Keratinocyte (primary cell): ENCODE data around the gene PTPRD. TPM values are rescaled to one million over a fixed set of nuclear protein-coding genes. Genes with fewer than 3 reads are reported as not detected.

Source experiments
- DNase-seq: peaks from one replicate; pipeline ENCODE4 v3.0.0-alpha.2; 2011; ENCODE audit warnings: low read depth, missing footprints, low spot score
- FAIRE-seq: peaks from 2 replicates; lab custom pipeline; 2011; peaks lifted over from hg19 to GRCh38; lab: Jason Lieb, UNC
- H2AFZ ChIP-seq: 2 replicates; pipeline ENCODE4 v1.6.0; 2012; ENCODE audit warnings: low read length, control low read depth, inconsistent platforms; ENCODE audit not compliant: control insufficient read depth
- H3K27ac ChIP-seq: 2 replicates; pipeline ENCODE4 v1.5.1; 2011; ENCODE audit warnings: low read length; ENCODE audit not compliant: control insufficient read depth, insufficient read depth
- H3K27me3 ChIP-seq: 3 replicates; pipeline ENCODE4 v1.6.0; 2011; ENCODE audit warnings: low read length; ENCODE audit not compliant: control insufficient read depth, insufficient read depth; ENCODE audit errors: extremely low read depth
- H3K36me3 ChIP-seq, 2 experiments: 2 replicates in 1 of 2; 3 replicates in 1 of 2; pipeline ENCODE4 v1.5.1; 2011; ENCODE audit warnings: low read length in 2 of 2, mild to moderate bottlenecking in 1 of 2; ENCODE audit not compliant: control insufficient read depth in 2 of 2, insufficient read depth in 2 of 2; ENCODE audit errors: extremely low read depth in 1 of 2
- H3K4me1 ChIP-seq: 3 replicates; pipeline ENCODE4 v1.5.1; 2011; ENCODE audit warnings: low read length; ENCODE audit not compliant: control insufficient read depth, insufficient read depth; ENCODE audit errors: extremely low read depth
- H3K4me2 ChIP-seq: 3 replicates; pipeline ENCODE4 v1.6.0; 2011; ENCODE audit warnings: low read depth, low read length; ENCODE audit not compliant: control insufficient read depth, insufficient read depth; ENCODE audit errors: extremely low read depth
- H3K4me3 ChIP-seq, 3 experiments: fragments of 200-600 bp in 1 of 3; sonication (generic) in 1 of 3; 2 replicates in 2 of 3; 3 replicates in 1 of 3; pipeline ENCODE4 v1.5.1; 2011 to 2016; ENCODE audit warnings: low read length in 3 of 3, mild to moderate bottlenecking in 3 of 3, control low read depth in 2 of 3, inconsistent platforms in 1 of 3, low read depth in 1 of 3, mixed read lengths in 1 of 3, mixed run types in 1 of 3, moderate library complexity in 1 of 3; ENCODE audit not compliant: control insufficient read depth in 2 of 3, insufficient read depth in 2 of 3; ENCODE audit errors: extremely low read depth in 1 of 3
- H3K79me2 ChIP-seq: 2 replicates; pipeline ENCODE4 v1.6.0; 2012; ENCODE audit warnings: low read length; ENCODE audit not compliant: control insufficient read depth, insufficient read depth
- H3K9ac ChIP-seq: 3 replicates; pipeline ENCODE4 v1.6.0; 2011; ENCODE audit warnings: low read length; ENCODE audit not compliant: control insufficient read depth, insufficient read depth; ENCODE audit errors: extremely low read depth
- H3K9me1 ChIP-seq: 3 replicates; pipeline ENCODE4 v1.6.0; 2011; ENCODE audit warnings: low read length; ENCODE audit not compliant: control insufficient read depth, insufficient read depth; ENCODE audit errors: extremely low read depth
- H3K9me3 ChIP-seq: 2 replicates; pipeline ENCODE4 v1.5.1; 2012; ENCODE audit warnings: low read depth, low read length; ENCODE audit not compliant: control insufficient read depth
- H4K20me1 ChIP-seq: 3 replicates; pipeline ENCODE4 v1.6.0; 2011; ENCODE audit warnings: low read length; ENCODE audit not compliant: control insufficient read depth, insufficient read depth; ENCODE audit errors: extremely low read depth
- CTCF ChIP-seq, 3 experiments: IDR thresholded peaks in 1 of 3; conservative IDR thresholded peaks in 1 of 3; optimal IDR thresholded peaks in 1 of 3; 2 replicates in 2 of 3; 3 replicates in 1 of 3; pipeline versions ENCODE3 to v1.5.1; 2011; ENCODE audit warnings: low read length in 3 of 3, mild to moderate bottlenecking in 3 of 3, moderate library complexity in 2 of 3, control low read depth in 1 of 3, inconsistent platforms in 1 of 3; ENCODE audit not compliant: insufficient read depth in 2 of 3; ENCODE audit errors: extremely low read depth in 1 of 3
- EZH2 ChIP-seq: IDR thresholded peaks from one replicate; pipeline ENCODE4 v1.6.1; 2012; ENCODE audit warnings: inconsistent platforms, mild to moderate bottlenecking, low read length, moderate library complexity
- dilution Hi-C: fragments of 300-500 bp; cut with MboI; formaldehyde crosslinking; loops from one replicate; pipeline ENCODE4 v1.7.0; 2020; ENCODE audit warnings: low sequenced_read_pairs; ENCODE audit not compliant: extremely low pct_ligation_motif_present
- polyA plus RNA-seq, 5 experiments: library from polyadenylated mRNA; depleted of rRNA in 3 of 5; stranded (reverse) in 3 of 5; stranded (forward) in 1 of 5; unstranded in 1 of 5; fragments of >200 nt; gene quantifications; 1 replicate in 1 of 5; 2 replicates in 3 of 5; 3 replicates in 1 of 5; pipeline versions ENCODE4 v1.2.1 to v1.2.3, GENCODE V29; 2011 to 2012; ENCODE audit warnings: missing spikeins in 2 of 5, low read depth in 1 of 5, low replicate concordance in 1 of 5

PTPRD gene
- polyA plus RNA-seq, 1 donor (not counting 4 experiments of a cell fraction or from before 2014, with no cell fraction given), result 0.10 TPM

GRCh38 chr9:8685825-8686224, 1927.0 kb downstream of the PTPRD start:
- Histone ChIP-seq H3K4me3 (no peak overlapping the region), H3K27ac (no peak overlapping the region), H4K20me1 (no peaks in the 10 kb centered on the region), H3K9me1 (no peaks in the 10 kb centered on the region), H3K9me3 (no peaks in the 10 kb centered on the region), H2AFZ (no peak overlapping the region), H3K4me2 (no peak overlapping the region), H3K9ac (no peak overlapping the region), H3K36me3 (no peaks in the 10 kb centered on the region), H3K79me2 (no peaks in the 10 kb centered on the region), H3K27me3 (no peaks in the 10 kb centered on the region), H3K4me1 (no peaks in the 10 kb centered on the region)
- DNase-seq (no peak), FAIRE-seq (no peak)
- TF ChIP-seq EZH2 (no peak), CTCF (optimal IDR thresholded peaks at IDR 0.05 in 1 of 3, IDR thresholded peaks at IDR 0.05 in 1 of 3, conservative IDR thresholded peaks at IDR 0.05 in 1 of 3; ENCODE audit: extremely low read depth in 1 of 3, insufficient read depth in 2 of 3, low read length in 3 of 3) (no peak)
- dilution Hi-C loops, result no loop called here

DNA sequence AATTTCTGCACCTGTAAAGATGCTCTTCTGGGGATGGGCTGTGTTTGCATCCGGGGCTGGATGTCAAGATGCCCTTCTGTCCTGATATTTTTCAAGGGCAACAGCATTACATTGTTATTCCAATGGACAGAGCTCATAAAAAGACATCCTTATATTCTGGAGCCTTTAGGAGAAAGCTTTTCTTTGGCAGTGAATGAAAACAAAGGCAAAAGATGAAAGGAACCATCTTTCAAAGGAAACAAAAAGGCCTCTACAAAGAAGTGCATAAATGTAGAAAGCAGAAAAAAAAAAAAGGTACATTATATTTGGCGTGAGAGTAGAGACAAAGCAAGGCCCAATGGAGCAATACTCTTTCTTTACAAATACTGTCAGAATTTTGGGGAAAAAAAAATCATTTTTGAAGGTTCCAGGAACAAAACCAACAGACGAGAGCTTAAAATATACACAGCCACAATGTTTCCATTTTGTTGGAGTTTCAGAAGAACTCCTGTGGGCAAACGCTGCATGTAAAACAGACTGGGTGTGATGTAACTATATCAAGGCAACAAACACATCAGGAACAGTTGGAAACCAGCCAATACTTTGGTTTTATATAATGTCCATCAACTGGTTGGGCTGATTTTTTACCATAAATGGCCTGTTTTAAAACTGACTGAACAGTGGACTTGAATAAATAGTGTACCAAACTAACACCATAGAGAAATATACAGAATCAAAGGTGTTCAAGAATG, 1927.7 kb downstream of the PTPRD start:
- H3K4me2 ChIP-seq, result no peak overlapping the region
- dilution Hi-C loops, result no loop called here
- no peak overlapping the region for H2AFZ ChIP-seq
- no peak overlapping the region for H3K4me3 ChIP-seq
- H3K27me3 ChIP-seq, result no peaks in the 10 kb centered on the region
- no peaks in the 10 kb centered on the region for H3K36me3 ChIP-seq
- H3K27ac ChIP-seq, result no peak overlapping the region
- no peaks in the 10 kb centered on the region for H3K4me1 ChIP-seq
- TF ChIP-seq EZH2 (no peak), CTCF (optimal IDR thresholded peaks at IDR 0.05 in 1 of 3, IDR thresholded peaks at IDR 0.05 in 1 of 3, conservative IDR thresholded peaks at IDR 0.05 in 1 of 3; ENCODE audit: extremely low read depth in 1 of 3, insufficient read depth in 2 of 3, low read length in 3 of 3) (no peak)
- no peaks in the 10 kb centered on the region for H3K9me1 ChIP-seq
- no peaks in the 10 kb centered on the region for H3K9me3 ChIP-seq
- DNase-seq, result no peak
- no peak overlapping the region for H3K9ac ChIP-seq
- no peaks in the 10 kb centered on the region for H4K20me1 ChIP-seq
- no peak for FAIRE-seq
- H3K79me2 ChIP-seq, result no peaks in the 10 kb centered on the region
